HG03039 (cell line): Measurements from ENCODE around the gene ZBTB17.

ENCODE experiments used
- ATAC-seq: cut with Tn5 transposase; IDR thresholded peaks from one replicate; pipeline ENCODE4 v1.9.1; 2021; ENCODE audit warnings: mild to moderate bottlenecking, moderate library complexity; ENCODE audit not compliant: unreplicated experiment

ZBTB17 gene

DNA sequence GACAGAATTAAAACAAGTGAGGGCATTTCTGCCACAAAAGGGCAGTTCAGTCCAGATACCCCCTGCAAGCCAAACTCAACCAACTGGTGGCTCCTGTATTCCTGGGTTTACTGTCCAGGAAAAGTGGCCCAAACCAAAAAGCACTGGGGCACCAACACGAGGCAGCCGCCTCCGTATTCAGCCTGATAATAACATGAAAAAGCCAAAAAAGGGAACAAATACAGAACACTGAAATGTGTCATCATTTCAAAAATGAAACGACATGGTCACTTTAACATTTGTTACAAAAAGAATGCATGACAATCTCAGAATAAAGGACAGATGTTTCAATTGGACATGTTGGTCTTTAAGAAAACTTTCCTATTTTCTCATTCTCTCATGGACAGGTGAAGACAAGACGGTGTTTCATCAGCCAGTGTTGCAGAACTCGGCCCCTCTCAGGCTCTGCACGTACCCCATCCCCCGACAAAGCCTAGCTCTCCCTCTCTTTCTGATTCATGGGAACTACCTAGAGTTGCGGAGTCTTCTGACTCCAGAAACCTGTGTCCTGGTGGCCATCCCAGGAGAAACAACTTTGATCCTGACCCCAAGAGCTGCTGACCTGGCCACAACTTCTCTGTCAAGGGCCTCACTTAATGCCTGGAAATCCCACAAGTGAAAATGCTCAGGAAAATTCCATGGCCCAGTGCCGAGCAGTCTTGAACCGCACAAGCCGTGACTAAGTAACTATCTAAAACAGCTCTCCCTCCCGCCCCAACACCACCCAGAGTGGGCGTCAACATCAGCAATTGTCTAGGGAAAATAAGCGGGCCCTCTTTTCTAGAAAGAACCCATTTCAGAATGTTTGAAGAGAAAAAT is 27.1 kb downstream of the ZBTB17 start:
- ATAC-seq, result peak; percentile 11

DNA sequence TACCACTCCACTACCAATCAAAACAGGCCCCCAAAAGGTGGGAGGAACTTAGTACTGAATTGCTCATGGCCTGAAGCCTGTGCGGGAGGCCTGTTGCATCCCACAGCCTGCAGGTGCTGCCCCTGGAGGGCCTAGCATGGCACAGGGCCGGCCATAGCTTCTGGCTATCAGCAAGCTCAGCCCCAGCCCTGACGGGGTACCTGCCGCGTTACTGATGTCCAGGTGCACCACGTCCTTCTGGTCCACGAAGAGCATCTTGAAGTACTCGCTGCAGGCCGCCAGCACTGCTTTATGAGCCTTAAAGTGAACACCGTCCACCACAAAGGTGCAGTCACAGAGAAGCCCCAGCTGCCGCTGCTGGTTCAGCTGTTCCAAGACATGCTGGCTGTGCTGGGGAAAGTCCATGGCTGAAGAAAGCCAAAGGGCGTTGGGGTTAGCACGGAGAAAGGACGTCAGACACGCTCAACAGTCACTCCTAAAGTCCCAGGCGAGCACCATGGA is 27.8 kb downstream of the ZBTB17 start:
- ATAC-seq, result no peak

DNA sequence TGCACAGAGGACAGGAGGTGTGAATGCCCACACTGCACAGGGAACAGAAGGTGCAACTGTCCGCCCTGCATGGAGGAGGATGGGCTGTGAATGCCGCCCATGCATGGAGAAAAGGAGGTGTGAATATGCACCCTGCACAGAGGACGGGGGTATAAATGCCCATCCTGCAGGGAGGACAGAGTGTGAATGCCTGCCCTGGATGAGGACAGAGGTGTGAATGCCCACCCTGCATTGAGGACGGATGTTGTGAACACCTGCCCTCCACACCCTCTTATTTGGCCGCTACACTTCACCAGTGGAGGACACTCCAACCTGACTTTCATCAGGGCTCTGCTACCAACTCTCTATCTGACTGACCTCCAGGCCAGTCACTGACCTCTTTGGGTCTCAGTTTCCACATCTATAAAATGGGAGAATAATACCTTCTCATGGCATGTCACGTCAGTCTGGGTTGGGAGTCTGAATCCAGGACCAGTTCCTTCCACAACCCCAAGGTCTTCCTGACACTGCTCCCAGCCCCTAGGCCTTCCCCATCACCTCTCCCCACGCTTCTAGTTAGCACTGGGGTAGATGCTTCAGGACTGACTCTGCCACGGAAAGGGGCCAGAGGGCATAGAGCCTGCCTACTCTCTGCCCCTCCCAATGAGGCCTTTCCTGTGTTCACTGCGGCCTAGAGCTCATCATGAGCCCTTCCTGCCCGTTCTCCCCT is 28.4 kb downstream of the ZBTB17 start:
- no peak for ATAC-seq

DNA sequence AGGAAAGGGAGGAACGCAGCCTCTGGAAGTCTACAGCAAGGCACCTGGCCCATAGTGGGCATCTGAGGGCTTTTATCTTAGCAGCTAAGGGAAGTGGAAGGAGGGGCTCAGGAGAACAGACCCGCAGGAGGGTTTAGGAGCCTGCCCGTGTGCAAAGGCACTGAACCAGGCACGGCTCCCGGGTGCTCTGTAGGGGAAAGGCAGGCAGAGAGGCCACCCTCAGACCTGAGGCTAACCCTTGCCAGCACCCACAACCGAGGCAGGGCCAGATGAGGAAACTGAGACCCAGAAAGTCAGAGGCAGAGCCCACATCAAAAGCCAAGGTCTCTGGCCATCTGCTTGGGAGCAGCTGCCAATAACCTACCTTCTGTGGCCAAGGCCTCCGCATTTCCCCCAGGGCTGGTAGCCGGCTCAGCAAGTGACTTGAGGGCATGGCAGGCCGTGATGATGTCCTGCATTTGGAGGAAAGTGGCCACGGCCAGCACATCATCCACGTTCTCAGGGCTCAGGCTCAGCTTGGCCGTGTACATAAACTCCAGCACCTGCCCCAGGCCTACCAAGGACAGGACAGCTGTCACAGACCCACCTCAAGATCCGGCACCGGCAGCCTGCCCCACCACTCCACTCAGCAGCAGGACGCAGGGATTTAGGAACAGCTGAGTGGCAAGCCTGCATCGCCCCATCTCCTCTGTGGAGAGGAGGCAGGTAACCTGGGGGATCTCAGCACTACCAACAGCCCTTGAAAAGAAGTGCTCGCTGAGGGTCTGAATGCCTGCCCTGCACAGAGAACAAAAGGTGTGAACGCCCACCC is 29.1 kb downstream of the ZBTB17 start:
- no peak for ATAC-seq

DNA sequence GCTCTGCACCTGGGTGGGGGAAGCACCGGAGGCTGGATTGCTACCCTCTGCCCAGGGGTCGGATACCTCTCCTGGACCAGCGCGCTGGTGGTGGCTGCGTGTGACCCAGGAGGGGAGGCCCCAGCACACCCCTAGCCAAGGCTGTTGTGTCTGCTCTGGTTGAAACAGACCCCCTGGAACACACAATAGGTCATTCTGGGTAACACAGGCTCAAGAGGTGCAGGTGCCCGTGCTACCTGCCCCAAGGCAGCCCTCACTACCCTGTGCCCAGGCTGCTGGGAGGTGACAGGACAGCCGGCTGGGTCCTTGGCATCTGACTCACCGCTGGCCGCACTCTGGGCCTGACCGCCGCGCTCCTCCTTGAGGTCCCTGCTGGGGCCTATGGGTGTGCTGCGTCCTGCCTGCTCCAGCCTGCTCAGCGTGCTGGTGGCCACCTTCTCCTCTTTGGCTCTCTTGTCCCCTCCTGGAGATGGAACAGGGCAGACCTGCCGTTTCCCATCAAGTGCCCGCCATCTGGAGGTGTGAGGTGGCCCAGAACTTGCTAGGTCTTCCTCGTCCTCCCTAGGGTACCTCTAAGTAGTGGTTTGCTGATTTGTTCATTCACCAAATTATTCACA is 30.0 kb downstream of the ZBTB17 start:
- no peak for ATAC-seq

DNA sequence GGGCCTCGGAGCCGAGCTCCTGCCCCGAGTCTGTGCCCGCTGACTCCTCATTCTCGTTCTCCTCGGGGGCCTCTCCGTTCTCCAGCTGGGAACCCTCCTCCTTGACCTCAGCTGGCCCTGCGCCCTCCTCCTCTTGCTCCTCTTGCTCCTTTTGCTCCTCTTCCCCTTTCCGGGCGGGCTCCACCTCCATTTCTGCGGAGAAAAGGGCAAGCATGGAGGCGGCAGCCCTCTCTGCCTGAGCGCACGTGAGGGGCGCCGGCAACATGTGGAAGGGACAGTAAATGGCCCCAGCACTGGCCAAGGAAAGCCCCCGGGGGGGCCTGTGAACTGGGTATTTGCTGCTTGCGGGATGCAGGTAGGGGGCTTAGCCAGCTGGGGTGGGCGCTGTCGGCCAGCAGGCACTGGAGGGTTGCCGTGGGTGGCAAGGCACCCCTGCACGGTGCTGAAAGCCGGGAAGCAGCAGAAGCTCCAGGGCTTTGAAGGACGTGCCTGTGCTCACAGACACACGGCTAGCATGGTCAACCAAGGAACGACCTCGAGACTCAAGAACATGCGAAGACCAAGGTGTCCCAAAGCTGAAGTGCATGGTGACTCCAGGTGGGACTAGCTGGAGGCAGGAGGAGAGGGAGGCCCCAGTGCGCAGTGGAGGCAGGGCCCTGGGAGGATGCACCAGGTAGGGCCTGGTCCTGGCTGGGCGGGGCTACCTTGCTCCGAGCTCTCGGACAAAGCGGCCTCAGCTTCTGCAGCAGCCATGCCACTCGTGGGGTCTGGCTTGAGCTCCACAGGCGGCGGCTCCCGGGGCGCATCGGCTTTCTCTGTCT is 30.7 kb downstream of the ZBTB17 start:
- ATAC-seq, result no peak

DNA sequence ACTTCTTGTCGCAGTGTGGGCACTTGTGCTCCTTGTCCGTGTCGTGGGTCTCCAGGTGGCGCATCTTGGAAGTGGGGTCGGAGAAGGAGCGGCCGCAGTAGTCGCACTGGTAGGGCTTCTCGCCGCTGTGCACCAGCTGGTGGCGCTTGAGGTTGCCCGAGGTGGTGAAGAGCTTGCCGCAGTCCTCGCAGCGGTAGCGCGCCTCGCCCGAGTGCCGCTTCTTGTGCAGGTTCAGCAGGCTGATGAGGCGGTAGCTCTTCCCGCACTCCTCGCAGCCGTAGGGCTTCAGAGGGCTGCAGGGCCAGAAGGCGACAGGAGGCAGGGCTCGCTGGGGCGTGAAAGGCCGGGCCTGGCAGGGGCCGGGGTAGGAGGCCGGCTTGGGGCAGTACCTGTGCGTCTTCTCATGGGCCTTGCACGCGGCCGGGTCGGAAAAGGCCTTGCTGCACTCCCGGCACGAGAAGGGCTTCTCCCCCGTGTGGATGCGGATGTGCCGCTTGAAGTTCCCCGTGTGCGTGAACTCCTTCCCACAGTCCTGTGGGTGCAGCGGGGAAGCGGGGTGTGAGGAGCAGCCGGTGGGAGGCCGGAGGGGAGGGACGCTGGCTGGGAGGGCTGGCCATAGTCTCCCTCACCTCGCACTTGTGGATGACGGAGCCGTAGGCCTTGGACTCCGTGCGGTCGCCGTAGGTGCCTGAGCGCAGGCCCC is 31.4 kb downstream of the ZBTB17 start:
- ATAC-seq, result no peak

GRCh38 chr1:15943992-15944307 is 32.0 kb downstream of the ZBTB17 start:
- no peak for ATAC-seq

GRCh38 chr1:15943328-15943991 is 32.4 kb downstream of the ZBTB17 start:
- ATAC-seq, result no peak

DNA sequence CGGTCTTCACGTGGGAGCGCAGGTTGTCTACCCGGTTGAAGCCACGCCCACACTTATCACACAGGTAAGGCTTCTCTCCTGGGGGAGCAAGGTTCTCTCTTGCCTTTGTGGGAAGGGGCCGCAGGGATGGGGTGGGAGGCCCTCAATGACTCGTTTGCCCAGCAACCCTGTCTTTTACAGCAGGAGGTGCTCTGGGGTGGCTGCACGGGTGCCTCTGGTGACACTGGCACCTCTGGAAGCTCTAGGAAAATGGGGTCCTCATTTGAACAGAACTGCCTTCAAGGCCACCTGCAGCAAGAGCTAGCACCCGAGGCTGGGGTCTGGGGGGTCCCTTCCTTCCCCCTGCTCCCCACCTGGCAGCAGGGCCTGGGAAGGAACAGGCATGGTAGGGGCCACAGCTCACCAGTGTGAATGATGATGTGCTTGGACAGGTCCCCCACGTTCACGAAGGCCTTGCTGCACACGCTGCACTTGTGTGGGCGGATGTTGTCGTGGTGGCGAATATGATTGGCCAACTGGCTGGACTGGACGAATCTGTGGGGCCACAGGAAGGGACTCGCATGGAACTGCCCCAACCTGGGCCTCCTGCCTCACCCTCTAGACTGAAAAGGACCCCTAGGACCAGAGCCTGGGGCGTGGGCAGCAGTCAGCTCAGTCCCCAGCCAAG is 33.1 kb downstream of the ZBTB17 start:
- no peak for ATAC-seq

- no peak for ATAC-seq
Measured at GRCh38 chr1:15941899-15942660, 33.8 kb downstream of the ZBTB17 start.

GRCh38 chr1:15941044-15941840 is 34.7 kb downstream of the ZBTB17 start:
- ATAC-seq, result no peak

GRCh38 chr1:15940110-15941043 is 35.5 kb downstream of the ZBTB17 start:
- no peak for ATAC-seq

- no peak for ATAC-seq
Measured at GRCh38 chr1:15939181-15940109, 36.5 kb downstream of the ZBTB17 start.
